Activated gamma-delta T cell treated with Interleukin-2 at 50 U/mL for 16 hours (primary cell): ENCODE data around the gene TAF11L14.

Source experiments
- DNase-seq: peaks from one replicate; pipeline ENCODE4 v3.0.0-alpha.2; 2020

The TAF11L14 gene

DNA sequence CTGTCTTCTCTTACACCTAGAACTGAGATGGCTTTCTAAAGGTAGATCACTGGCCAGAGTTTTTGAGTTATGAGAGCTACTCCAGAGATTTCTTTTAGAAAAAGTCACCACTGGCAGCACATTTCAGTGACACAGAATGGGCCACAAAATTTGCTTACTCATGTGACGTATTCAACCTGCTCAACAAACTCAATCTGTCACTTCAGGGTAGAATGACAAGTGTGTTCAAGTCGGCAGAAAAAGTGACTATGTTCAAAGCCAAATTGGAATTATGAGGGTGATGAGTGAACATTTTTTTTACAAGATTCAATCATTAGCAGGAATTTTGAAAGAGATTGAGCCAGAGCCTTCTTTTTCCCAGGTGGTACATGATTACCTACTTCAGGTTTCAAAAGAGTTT is 46.5 kb downstream of the TAF11L14 start:
- no peak for DNase-seq
